Breast epithelium (tissue), 3 donors: Measurements from ENCODE around the gene GRIN2D.

ENCODE experiments used
- CTCF ChIP-seq, 3 donors: fragments of 450-650 bp; IDR thresholded peaks; one replicate each; pipeline ENCODE4 v1.5.1; 2016 to 2017; ENCODE audit warnings: antibody characterized with exemption in 3 of 3, mild to moderate bottlenecking in 3 of 3, moderate library complexity in 3 of 3
- POLR2A ChIP-seq: fragments of 450-650 bp; IDR thresholded peaks from one replicate; pipeline ENCODE4 v1.6.1; 2016; ENCODE audit warnings: antibody characterized with exemption, mild to moderate bottlenecking, moderate library complexity
- POLR2AphosphoS5 ChIP-seq, 3 donors: sonication (generic); formaldehyde crosslinking; IDR thresholded peaks; one replicate each; pipeline ENCODE4 v1.6.1; 2017; ENCODE audit warnings: antibody characterized with exemption in 3 of 3

GRCh38 chr19:48415806-48416221 lies 22.3 kb downstream of the GRIN2D start:
- TF ChIP-seq POLR2AphosphoS5 (IDR thresholded peaks at IDR 0.05), result no peak
- no peak for TF ChIP-seq CTCF (IDR thresholded peaks at IDR 0.05)
- TF ChIP-seq POLR2A, result no peak
